Measurements from ENCODE around the gene SMIM10. TPM values are rescaled to one million over a fixed set of nuclear protein-coding genes. Genes with fewer than 3 reads are reported as not detected.

SMIM10 gene
- 2.1 TPM for total RNA-seq

GRCh38 chrX:134990801-134991481, at the start of gene SMIM10:
Gene SMIM10 (plus strand): TSS chrX:134990991. CDS start chrX:134991096, 105 bp downstream.

Other genes with a start within 250 kb of the SMIM10 start
- gene PABIR2, start 193.8 kb upstream of the SMIM10 start, total RNA-seq = 8.5 TPM
- 15.0 TPM for gene MOSPD1, start 75.7 kb upstream of the SMIM10 start, total RNA-seq
- 6.2 TPM for gene RTL8B, start 31.6 kb downstream of the SMIM10 start, total RNA-seq
- gene RTL8C, start 41.4 kb downstream of the SMIM10 start, total RNA-seq = 37.1 TPM
- 9.0 TPM for gene RTL8A, start 61.1 kb downstream of the SMIM10 start, total RNA-seq
- 15.7 TPM for gene SMIM10L2B, start 107.7 kb downstream of the SMIM10 start, total RNA-seq
- gene ETDB, start 129.5 kb downstream of the SMIM10 start, total RNA-seq = not detected
- gene CT55, start 180.4 kb downstream of the SMIM10 start, total RNA-seq = not detected

Data from diencephalon (tissue), 1 donor.